Measurements from ENCODE around the gene TXNRD3.

The TXNRD3 gene

GRCh38 chr3:126677862-126678503 is 23.1 kb upstream of the TXNRD3 start:
- intact Hi-C loops (cut with DNase I; ENCODE audit: low total_unique reads) = loop anchor here (2.0 to 5.0 kb wide), 2 partner anchors 305 to 779 kb away; partner anchors contain the start of gene PLXNA1
- no peak for DNase-seq
- H3K36me3 ChIP-seq = no peaks in the 10 kb centered on the region
- H3K9me3 ChIP-seq = no peaks in the 10 kb centered on the region
- no peak for TF ChIP-seq CTCF (IDR thresholded peaks at IDR 0.05)
- H3K4me3 ChIP-seq = no peak overlapping the region
- peaks cover 0 to 11% of the 10 kb centered on the region in 2 donors for H3K27me3 ChIP-seq
- H3K4me1 ChIP-seq = peaks cover 0 to 12% (median 9%) of the 10 kb centered on the region in 4 donors
- H3K27ac ChIP-seq = no peak overlapping the region

GRCh38 chr3:126676919-126677705 is 22.2 kb upstream of the TXNRD3 start:
- intact Hi-C loops (cut with DNase I; ENCODE audit: low total_unique reads) = loop anchor here (5.0 kb wide), 1 partner anchor 780 kb away; no protein-coding TSS in a partner anchor
- no peak for TF ChIP-seq CTCF (IDR thresholded peaks at IDR 0.05)
- no peak overlapping the region for H3K4me3 ChIP-seq

GRCh38 chr3:126672741-126673140 is 17.8 kb upstream of the TXNRD3 start:
- intact Hi-C loops (cut with DNase I; ENCODE audit: low total_unique reads) = no loop called here
- DNase-seq = no peak
- TF ChIP-seq CTCF (IDR thresholded peaks at IDR 0.05) = no peak

More at GRCh38 chr3:126676919-126677705, 22.2 kb upstream of the TXNRD3 start:
- no peak overlapping the region for H3K27ac ChIP-seq
- no peaks in the 10 kb centered on the region for H3K9me3 ChIP-seq
- H3K36me3 ChIP-seq = no peaks in the 10 kb centered on the region
- no peak for DNase-seq
- H3K4me1 ChIP-seq = peaks cover 0 to 12% (median 9%) of the 10 kb centered on the region in 4 donors
- H3K27me3 ChIP-seq = peaks cover 0 to 18% of the 10 kb centered on the region in 2 donors

GRCh38 chr3:126672340-126672739 is 17.4 kb upstream of the TXNRD3 start:
- Histone ChIP-seq H3K4me1 (no peaks in the 10 kb centered on the region), H3K36me3 (no peaks in the 10 kb centered on the region), H3K4me3 (no peak overlapping the region), H3K27ac (no peak overlapping the region), H3K9me3 (no peaks in the 10 kb centered on the region), H3K27me3 (peaks cover 0 to 17% of the 10 kb centered on the region in 2 donors)
- TF ChIP-seq CTCF (IDR thresholded peaks at IDR 0.05) = no peak
- DNase-seq = no peak
- intact Hi-C loops (cut with DNase I; ENCODE audit: low total_unique reads) = no loop called here

More at GRCh38 chr3:126672741-126673140, 17.8 kb upstream of the TXNRD3 start:
- Histone ChIP-seq H3K4me1 (no peaks in the 10 kb centered on the region), H3K4me3 (no peak overlapping the region), H3K27me3 (peaks cover 0 to 19% of the 10 kb centered on the region in 2 donors), H3K9me3 (no peaks in the 10 kb centered on the region), H3K27ac (no peak overlapping the region), H3K36me3 (no peaks in the 10 kb centered on the region)

- intact Hi-C loops (cut with DNase I; ENCODE audit: low total_unique reads) = no loop called here
- DNase-seq = no peak
- H3K9me3 ChIP-seq = no peaks in the 10 kb centered on the region
- H3K4me1 ChIP-seq = no peaks in the 10 kb centered on the region
- H3K27ac ChIP-seq = no peak overlapping the region
- no peak overlapping the region for H3K4me3 ChIP-seq
- no peak for TF ChIP-seq CTCF (IDR thresholded peaks at IDR 0.05)
- H3K36me3 ChIP-seq = no peaks in the 10 kb centered on the region
- peaks cover 0 to 14% of the 10 kb centered on the region in 2 donors for H3K27me3 ChIP-seq
Measured at GRCh38 chr3:126671521-126671920, 16.6 kb upstream of the TXNRD3 start.

All from tibial artery (tissue), 4 donors.